OCI-LY3 (cell line): ENCODE measurements around the gene VSTM5.

ENCODE experiments used
- EZH2phosphoT487 ChIP-seq: fragments of 200-600 bp; shearing (Covaris generic); IDR thresholded peaks from 2 replicates; pipeline ENCODE4 v1.6.1; 2018; ENCODE audit warnings: antibody characterized with exemption, mixed run types, low read depth
- TF ChIP-seq, protein P1 (sequence below): fragments of 200-600, 300-600 bp; sonication (generic); IDR thresholded peaks from 2 replicates; pipeline ENCODE4 v1.5.1; 2014; ENCODE audit warnings: antibody characterized with exemption, low read length, low read depth

DNA sequence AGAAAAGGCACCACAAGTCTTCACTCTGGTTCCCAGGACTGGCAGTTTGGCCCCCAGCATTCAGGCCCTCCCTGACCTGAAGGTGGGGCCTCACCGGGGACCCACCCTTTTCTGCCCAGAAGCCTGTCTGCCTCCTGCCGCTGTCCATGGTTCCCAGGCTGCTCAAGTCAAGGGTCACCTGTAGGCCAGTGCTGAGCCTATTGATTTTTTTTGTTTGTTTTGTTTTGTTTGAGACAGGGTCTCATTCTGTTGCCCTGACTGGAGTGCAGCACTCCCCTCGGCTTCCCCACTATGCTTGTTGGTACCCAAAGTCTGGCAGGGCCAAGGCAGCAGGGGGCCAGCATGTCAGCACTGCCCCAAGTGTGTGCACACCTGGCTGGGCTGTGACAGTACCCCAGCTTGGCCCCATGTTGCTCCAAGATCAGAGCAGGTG, 77.4 kb downstream of the VSTM5 start:
- TF ChIP-seq, protein P1, sequence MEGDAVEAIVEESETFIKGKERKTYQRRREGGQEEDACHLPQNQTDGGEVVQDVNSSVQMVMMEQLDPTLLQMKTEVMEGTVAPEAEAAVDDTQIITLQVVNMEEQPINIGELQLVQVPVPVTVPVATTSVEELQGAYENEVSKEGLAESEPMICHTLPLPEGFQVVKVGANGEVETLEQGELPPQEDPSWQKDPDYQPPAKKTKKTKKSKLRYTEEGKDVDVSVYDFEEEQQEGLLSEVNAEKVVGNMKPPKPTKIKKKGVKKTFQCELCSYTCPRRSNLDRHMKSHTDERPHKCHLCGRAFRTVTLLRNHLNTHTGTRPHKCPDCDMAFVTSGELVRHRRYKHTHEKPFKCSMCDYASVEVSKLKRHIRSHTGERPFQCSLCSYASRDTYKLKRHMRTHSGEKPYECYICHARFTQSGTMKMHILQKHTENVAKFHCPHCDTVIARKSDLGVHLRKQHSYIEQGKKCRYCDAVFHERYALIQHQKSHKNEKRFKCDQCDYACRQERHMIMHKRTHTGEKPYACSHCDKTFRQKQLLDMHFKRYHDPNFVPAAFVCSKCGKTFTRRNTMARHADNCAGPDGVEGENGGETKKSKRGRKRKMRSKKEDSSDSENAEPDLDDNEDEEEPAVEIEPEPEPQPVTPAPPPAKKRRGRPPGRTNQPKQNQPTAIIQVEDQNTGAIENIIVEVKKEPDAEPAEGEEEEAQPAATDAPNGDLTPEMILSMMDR = no peak
- no peak for TF ChIP-seq EZH2phosphoT487
